Measurements from ENCODE around the gene SPHK1.

GRCh38 chr17:76354317-76354729 is 30.1 kb upstream of the SPHK1 start:
- peak; percentile 31; the same call in 1 of the 2 replicates for TF ChIP-seq CTCF (conservative IDR thresholded peaks at IDR 0.05; ENCODE audit: low read length)
- TF ChIP-seq EZH2phosphoT487 (IDR thresholded peaks at IDR 0.05; ENCODE audit: borderline replicate concordance, low read depth, low read length) = no peak
